GM12865 (cell line): ENCODE data around the gene ALAS1.
"Not testable (repeated sequence)": the region's sequence is repeated elsewhere in the genome, so short reads cannot be mapped to it uniquely, and the experiment has no call there.

Source experiments
- DNase-seq: peaks from one replicate; pipeline ENCODE4 v3.0.0; 2010; ENCODE audit warnings: low read depth
- H3K4me3 ChIP-seq: 2 replicates; pipeline ENCODE4 v1.5.1; 2011; ENCODE audit warnings: mild to moderate bottlenecking, low read depth, low read length, control low read depth
- CTCF ChIP-seq: IDR thresholded peaks from 2 replicates; pipeline ENCODE4 v1.5.1; 2011; ENCODE audit warnings: low read length, control low read depth, low read depth, inconsistent platforms; ENCODE audit not compliant: insufficient read depth; ENCODE audit errors: missing control alignments

Gene ALAS1

GRCh38 chr3:52197842-52198625 is at the start of gene ALAS1:
Gene ALAS1 (plus strand): TSS chr3:52198160. CDS start chr3:52199242, 1,082 bp downstream.
- no peak for TF ChIP-seq CTCF
- peak; percentile 95 for DNase-seq

GRCh38 chr3:52149021-52149420 is 48.9 kb upstream of the ALAS1 start:
- DNase-seq = no peak
- no peak overlapping the region for H3K4me3 ChIP-seq
- no peak for TF ChIP-seq CTCF

More at GRCh38 chr3:52197842-52198625, at the start of gene ALAS1:
- peak within 1 kb of the TSS; percentile 82 for H3K4me3 ChIP-seq

- no peak for DNase-seq
- TF ChIP-seq CTCF = no peak
- no peak overlapping the region for H3K4me3 ChIP-seq
These were observed 48.2 kb upstream of the ALAS1 start for GRCh38 chr3:52149726-52150125.

GRCh38 chr3:52150357-52150756 is 47.6 kb upstream of the ALAS1 start:
- H3K4me3 ChIP-seq = no peak overlapping the region
- no peak for DNase-seq
- TF ChIP-seq CTCF = no peak

GRCh38 chr3:52150860-52151259 is 47.1 kb upstream of the ALAS1 start:
- no peak for TF ChIP-seq CTCF
- H3K4me3 ChIP-seq = no peak overlapping the region
- DNase-seq = no peak

GRCh38 chr3:52151991-52152390 is 46.0 kb upstream of the ALAS1 start:
- DNase-seq, H3K4me3 ChIP-seq: not testable (repeated sequence)

- H3K4me3 ChIP-seq = peak overlapping the region; percentile 66
- TF ChIP-seq CTCF = no peak
- peak; percentile 26 for DNase-seq
These were observed 44.4 kb upstream of the ALAS1 start for GRCh38 chr3:52153389-52154096.
